GM19463 (cell line): Measurements from ENCODE around the gene REC8.
"Not testable (repeated sequence)": the region's sequence is repeated elsewhere in the genome, so short reads cannot be mapped to it uniquely, and the experiment has no call there.

Source experiments
- ATAC-seq: cut with Tn5 transposase; IDR thresholded peaks from one replicate; pipeline ENCODE4 v1.9.1; 2021; ENCODE audit warnings: mild to moderate bottlenecking, moderate library complexity; ENCODE audit not compliant: unreplicated experiment

Gene REC8

GRCh38 chr14:24183014-24183481, 11.2 kb downstream of the REC8 start:
- ATAC-seq = no peak

- no peak for ATAC-seq
These were observed 12.5 kb downstream of the REC8 start for GRCh38 chr14:24184104-24184970.

- ATAC-seq = no peak
These were observed 13.1 kb downstream of the REC8 start for GRCh38 chr14:24185026-24185425.

- ATAC-seq = no peak
These were observed 13.9 kb downstream of the REC8 start for GRCh38 chr14:24185741-24186140.

- no peak for ATAC-seq
These were observed 15.1 kb downstream of the REC8 start for GRCh38 chr14:24186831-24187538.

- ATAC-seq = no peak
These were observed 15.6 kb downstream of the REC8 start for GRCh38 chr14:24187539-24187915.

- ATAC-seq = peak; percentile 94
These were observed 16.6 kb downstream of the REC8 start, which contains the start of gene IPO4 for GRCh38 chr14:24188251-24189058. Gene IPO4, minus strand, starts transcription at chr14:24188816. Its CDS starts 29 bp downstream, at chr14:24188787.

- ATAC-seq = no peak
These were observed 17.1 kb downstream of the REC8 start for GRCh38 chr14:24189059-24189375.

GRCh38 chr14:24189460-24189859, 17.6 kb downstream of the REC8 start:
- no peak for ATAC-seq

GRCh38 chr14:24190416-24190815, 18.5 kb downstream of the REC8 start:
- ATAC-seq = no peak

- ATAC-seq = no peak
These were observed 21.1 kb downstream of the REC8 start for GRCh38 chr14:24192933-24193332.

GRCh38 chr14:24194186-24194872, 22.4 kb downstream of the REC8 start:
- ATAC-seq = no peak

GRCh38 chr14:24194873-24195185, 22.9 kb downstream of the REC8 start:
- ATAC-seq = no peak

GRCh38 chr14:24195186-24196070, 23.5 kb downstream of the REC8 start, which contains the start of gene TM9SF1:
Gene TM9SF1, minus strand, starts transcription at chr14:24195441. Its CDS starts 422 bp downstream, at chr14:24195019.
- ATAC-seq = peak; percentile 93

GRCh38 chr14:24196071-24197055, 24.5 kb downstream of the REC8 start:
- no peak for ATAC-seq

GRCh38 chr14:24197056-24197450, 25.2 kb downstream of the REC8 start:
- ATAC-seq = no peak

GRCh38 chr14:24198814-24199524, 27.1 kb downstream of the REC8 start:
- ATAC-seq = no peak

- not testable (repeated sequence) for ATAC-seq
These were observed 30.7 kb downstream of the REC8 start for GRCh38 chr14:24202538-24202937.
